ENCODE data around the gene SEZ6. TPM values are rescaled to one million over a fixed set of nuclear protein-coding genes. Genes with fewer than 3 reads are reported as not detected.

The SEZ6 gene
- total RNA-seq, 3 donors from 2014 or later (not counting 1 experiment from before 2014, with no cell fraction given) = 0.33 to 1.4 (median 0.97) TPM

GRCh38 chr17:28960256-28961061 is 45.4 kb downstream of the SEZ6 start:
- H3K27me3 ChIP-seq (ENCODE audit: control insufficient read depth, insufficient read depth, low read length) = no peaks in the 10 kb centered on the region
- Mint-ChIP-seq H3K27ac (no peak overlapping the region), H3K4me1 (no peaks in the 10 kb centered on the region), H3K36me3 (no peaks in the 10 kb centered on the region), H3K9me3 (no peaks in the 10 kb centered on the region), H3K27me3 (ENCODE audit: low read depth in 2 of 2) (peaks cover 12 to 14% of the 10 kb centered on the region in 2 donors), H3K4me3 (no peak overlapping the region)
- H3K27ac ChIP-seq (ENCODE audit: low read length) = no peak overlapping the region
- H3K4me1 ChIP-seq (ENCODE audit: control insufficient read depth, insufficient read depth, low read length) = no peaks in the 10 kb centered on the region
- no peaks in the 10 kb centered on the region for H3K9me3 ChIP-seq (ENCODE audit: control insufficient read depth, insufficient read depth, low read length)
- ATAC-seq (no peak), DNase-seq (no peak)
- WGBS (ENCODE audit: insufficient coverage) = 94% methylated on average over 18 of the region's 18 CpGs
- H3K4me3 ChIP-seq (ENCODE audit: low read length) = no peak overlapping the region
- H3K36me3 ChIP-seq (ENCODE audit: control insufficient read depth, insufficient read depth, low read length) = no peaks in the 10 kb centered on the region
- TF ChIP-seq, protein P1, sequence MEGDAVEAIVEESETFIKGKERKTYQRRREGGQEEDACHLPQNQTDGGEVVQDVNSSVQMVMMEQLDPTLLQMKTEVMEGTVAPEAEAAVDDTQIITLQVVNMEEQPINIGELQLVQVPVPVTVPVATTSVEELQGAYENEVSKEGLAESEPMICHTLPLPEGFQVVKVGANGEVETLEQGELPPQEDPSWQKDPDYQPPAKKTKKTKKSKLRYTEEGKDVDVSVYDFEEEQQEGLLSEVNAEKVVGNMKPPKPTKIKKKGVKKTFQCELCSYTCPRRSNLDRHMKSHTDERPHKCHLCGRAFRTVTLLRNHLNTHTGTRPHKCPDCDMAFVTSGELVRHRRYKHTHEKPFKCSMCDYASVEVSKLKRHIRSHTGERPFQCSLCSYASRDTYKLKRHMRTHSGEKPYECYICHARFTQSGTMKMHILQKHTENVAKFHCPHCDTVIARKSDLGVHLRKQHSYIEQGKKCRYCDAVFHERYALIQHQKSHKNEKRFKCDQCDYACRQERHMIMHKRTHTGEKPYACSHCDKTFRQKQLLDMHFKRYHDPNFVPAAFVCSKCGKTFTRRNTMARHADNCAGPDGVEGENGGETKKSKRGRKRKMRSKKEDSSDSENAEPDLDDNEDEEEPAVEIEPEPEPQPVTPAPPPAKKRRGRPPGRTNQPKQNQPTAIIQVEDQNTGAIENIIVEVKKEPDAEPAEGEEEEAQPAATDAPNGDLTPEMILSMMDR (IDR thresholded peaks at IDR 0.05) = no peak
- intact Hi-C loops (cut with micrococcal nuclease) = no loop called here

GRCh38 chr17:28959471-28959871 is 46.4 kb downstream of the SEZ6 start:
- Mint-ChIP-seq H3K27me3 (ENCODE audit: low read depth in 2 of 2) (peaks cover 12 to 14% of the 10 kb centered on the region in 2 donors), H3K36me3 (no peaks in the 10 kb centered on the region), H3K4me3 (no peak overlapping the region), H3K9me3 (no peaks in the 10 kb centered on the region), H3K4me1 (no peaks in the 10 kb centered on the region), H3K27ac (no peak overlapping the region)
- no peaks in the 10 kb centered on the region for H3K36me3 ChIP-seq (ENCODE audit: control insufficient read depth, insufficient read depth, low read length)
- no peak for ATAC-seq
- no peak for DNase-seq
- no peak overlapping the region for H3K27ac ChIP-seq (ENCODE audit: low read length)
- H3K4me3 ChIP-seq (ENCODE audit: low read length) = no peak overlapping the region
- 94% methylated on average over 9 of the region's 9 CpGs for WGBS (ENCODE audit: insufficient coverage)
- no peaks in the 10 kb centered on the region for H3K9me3 ChIP-seq (ENCODE audit: control insufficient read depth, insufficient read depth, low read length)
- no peaks in the 10 kb centered on the region for H3K4me1 ChIP-seq (ENCODE audit: control insufficient read depth, insufficient read depth, low read length)
- intact Hi-C loops (cut with micrococcal nuclease) = no loop called here
- TF ChIP-seq, protein P1 (IDR thresholded peaks at IDR 0.05) = no peak
- no peaks in the 10 kb centered on the region for H3K27me3 ChIP-seq (ENCODE audit: control insufficient read depth, insufficient read depth, low read length)

DNA sequence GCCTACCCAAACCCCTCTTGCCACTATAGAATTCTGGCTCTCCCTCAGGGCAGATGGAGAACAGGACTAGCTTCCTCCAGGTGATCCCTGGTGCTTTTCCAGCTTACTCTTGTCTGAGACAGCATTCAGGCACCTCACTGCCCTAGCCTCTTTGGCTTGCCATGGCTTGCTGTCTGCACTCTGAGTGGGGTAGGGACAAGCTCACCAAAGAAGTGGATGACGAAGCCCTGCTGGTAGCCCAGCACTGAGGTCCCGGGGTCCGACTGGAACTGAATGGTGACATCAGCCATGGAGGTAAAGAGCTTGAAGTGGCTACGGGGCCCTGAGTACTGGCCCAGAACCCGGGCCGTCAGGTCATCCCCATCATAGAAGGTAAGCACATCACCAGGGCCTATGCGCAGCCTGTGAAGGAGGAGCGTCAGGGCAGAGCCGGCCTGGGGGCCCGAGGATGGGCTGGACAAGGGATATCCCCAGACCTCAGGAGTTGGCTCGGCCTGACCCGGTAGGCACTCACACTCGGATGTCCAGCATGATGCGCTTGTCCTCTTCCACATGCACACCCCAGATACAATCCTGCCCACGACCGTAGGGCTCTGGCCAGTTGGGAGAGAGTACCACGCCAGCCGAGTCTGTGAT is 46.9 kb downstream of the SEZ6 start:
- H3K27ac Mint-ChIP-seq = no peak overlapping the region
- 95% methylated on average over 18 of the region's 18 CpGs for WGBS (ENCODE audit: insufficient coverage)
- intact Hi-C loops (cut with micrococcal nuclease) = no loop called here
- peaks cover 10 to 13% of the 10 kb centered on the region in 2 donors for H3K27me3 Mint-ChIP-seq (ENCODE audit: low read depth in 2 of 2)
- H3K9me3 Mint-ChIP-seq = no peaks in the 10 kb centered on the region
- H3K4me3 Mint-ChIP-seq = no peak overlapping the region
- Histone ChIP-seq H3K4me1 (ENCODE audit: control insufficient read depth, insufficient read depth, low read length) (no peaks in the 10 kb centered on the region), H3K9me3 (ENCODE audit: control insufficient read depth, insufficient read depth, low read length) (no peaks in the 10 kb centered on the region), H3K27ac (ENCODE audit: low read length) (no peak overlapping the region), H3K27me3 (ENCODE audit: control insufficient read depth, insufficient read depth, low read length) (no peaks in the 10 kb centered on the region), H3K36me3 (ENCODE audit: control insufficient read depth, insufficient read depth, low read length) (no peaks in the 10 kb centered on the region), H3K4me3 (ENCODE audit: low read length) (no peak overlapping the region)
- no peaks in the 10 kb centered on the region for H3K36me3 Mint-ChIP-seq
- no peaks in the 10 kb centered on the region for H3K4me1 Mint-ChIP-seq
- ATAC-seq (no peak), DNase-seq (no peak)
- TF ChIP-seq, protein P1 (IDR thresholded peaks at IDR 0.05) = no peak
